SHP77 (cell line): ENCODE measurements around the gene KRTAP10-7.
A peak's percentile ranks its signal among the peaks of the same experiment; 100 is the strongest.
"Not testable (repeated sequence)": the region's sequence is repeated elsewhere in the genome, so short reads cannot be mapped to it uniquely, and the experiment has no call there.

ENCODE experiments used
- DNase-seq, 2 experiments: peaks; one replicate each; lab custom pipeline; 2025; lab: John Stamatoyannopoulos, UW

The KRTAP10-7 gene

DNA sequence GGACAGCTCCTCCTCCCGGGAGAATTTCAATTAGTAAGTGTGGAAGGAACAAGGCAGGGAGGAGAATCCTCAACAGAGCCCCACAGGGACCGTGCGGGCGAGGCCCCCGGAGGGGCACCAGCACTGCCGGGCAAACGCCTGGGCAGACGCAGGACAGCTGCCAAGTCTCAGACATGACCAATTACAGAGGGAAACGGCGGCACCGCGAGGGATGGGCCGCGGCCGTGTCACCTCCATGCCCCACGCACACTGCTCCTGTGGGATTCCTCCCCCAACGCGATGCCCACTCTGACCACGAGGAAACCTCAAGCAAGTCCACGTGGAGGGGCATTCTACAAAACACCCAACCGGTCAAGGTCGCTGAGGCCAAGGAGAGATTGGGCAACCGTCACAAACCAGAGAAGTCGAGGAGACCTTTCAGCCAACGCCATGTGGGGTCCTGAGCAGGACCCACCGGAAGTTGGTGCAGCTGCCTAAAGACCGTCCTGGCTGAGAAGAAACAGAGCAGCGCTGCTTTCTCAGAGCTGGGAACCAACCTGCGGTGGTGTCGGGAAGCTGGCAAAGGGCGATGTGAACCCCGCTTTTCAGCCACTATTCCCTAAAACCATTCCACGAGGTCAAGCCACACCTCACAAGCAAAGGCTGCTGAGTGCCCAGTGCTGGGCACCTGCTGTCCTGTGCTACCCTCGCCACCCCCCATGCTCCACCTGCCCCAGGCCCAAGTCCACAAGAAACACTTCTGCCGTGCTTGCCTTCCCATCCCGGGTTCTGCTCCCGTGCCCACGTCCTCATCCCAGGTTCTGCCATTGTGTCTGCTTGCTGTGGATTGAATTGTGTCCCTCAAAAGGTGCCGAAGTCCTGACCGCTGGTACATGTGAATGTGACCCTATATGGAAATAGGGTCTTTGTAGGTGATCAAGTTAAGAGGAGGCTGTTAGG, 28.3 kb upstream of the KRTAP10-7 start:
- DNase-seq, result no peak

DNA sequence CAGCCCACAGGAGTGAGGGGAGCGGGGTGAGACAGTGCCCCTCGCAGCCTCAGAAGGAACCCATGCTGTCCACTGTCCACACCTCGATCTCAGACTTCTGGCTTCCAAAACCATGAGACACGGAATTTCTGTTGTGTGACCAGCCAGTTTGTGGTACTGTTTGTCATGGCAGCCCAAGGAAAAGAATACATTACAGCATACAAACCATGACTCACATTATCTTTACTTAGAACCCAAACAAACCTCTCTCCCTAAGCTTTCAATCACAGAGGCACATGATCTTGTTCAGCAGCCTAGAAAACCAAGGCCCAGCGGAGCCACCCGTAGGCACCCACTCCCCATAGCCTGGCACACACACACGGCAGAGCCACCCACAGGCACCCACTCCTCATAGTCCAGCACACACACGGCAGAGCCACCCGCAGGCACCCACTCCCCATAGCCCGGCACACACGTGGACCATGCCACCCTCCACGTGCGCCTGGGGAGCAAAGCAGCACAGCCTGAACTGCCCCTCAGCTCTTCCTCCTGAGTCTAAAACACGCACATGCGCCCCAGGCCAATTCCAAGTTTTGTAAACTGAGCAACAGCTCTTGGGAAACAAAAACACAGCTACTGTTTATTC, 27.3 kb upstream of the KRTAP10-7 start:
- no peak for DNase-seq

GRCh38 chr21:44573630-44574456, 26.6 kb upstream of the KRTAP10-7 start, which contains the start of gene KRTAP10-4:
KRTAP10-4 (plus strand) TSS chr21:44573729; CDS start chr21:44573759, 30 bp downstream.
- DNase-seq, result not testable (repeated sequence)

DNA sequence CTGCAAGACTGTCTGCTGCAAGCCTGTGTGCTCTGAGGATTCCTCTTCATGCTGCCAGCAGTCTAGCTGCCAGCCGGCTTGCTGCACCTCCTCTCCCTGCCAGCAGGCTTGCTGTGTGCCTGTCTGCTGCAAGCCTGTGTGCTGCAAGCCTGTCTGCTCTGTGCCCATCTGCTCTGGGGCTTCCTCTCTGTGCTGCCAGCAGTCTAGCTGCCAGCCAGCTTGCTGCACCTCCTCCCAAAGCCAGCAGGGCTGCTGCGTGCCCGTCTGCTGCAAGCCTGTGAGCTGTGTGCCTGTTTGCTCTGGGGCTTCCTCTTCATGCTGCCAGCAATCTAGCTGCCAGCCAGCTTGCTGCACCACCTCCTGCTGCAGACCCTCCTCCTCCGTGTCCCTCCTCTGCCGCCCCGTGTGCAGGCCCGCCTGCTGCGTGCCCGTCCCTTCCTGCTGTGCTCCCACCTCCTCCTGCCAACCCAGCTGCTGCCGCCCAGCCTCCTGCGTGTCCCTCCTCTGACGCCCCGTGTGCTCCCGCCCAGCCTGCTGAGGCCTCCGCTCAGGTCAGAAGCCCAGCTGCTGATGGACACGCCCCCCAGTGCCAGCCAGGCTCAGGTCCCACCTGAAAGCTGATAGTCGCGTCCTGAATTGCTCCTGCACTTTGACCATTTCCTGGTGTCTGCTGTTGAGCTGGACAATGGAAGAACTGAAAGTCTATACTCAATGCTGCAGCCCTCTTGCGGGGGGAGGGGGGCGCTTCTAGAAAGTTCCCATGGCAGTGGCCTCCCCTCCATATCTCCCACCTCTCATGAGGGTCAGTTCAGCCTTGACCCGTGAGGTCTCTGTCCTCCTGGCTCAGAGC, 25.7 kb upstream of the KRTAP10-7 start:
- DNase-seq, result peak; percentile 53 to 72

GRCh38 chr21:44575307-44576024, 24.9 kb upstream of the KRTAP10-7 start:
- no peak for DNase-seq

DNA sequence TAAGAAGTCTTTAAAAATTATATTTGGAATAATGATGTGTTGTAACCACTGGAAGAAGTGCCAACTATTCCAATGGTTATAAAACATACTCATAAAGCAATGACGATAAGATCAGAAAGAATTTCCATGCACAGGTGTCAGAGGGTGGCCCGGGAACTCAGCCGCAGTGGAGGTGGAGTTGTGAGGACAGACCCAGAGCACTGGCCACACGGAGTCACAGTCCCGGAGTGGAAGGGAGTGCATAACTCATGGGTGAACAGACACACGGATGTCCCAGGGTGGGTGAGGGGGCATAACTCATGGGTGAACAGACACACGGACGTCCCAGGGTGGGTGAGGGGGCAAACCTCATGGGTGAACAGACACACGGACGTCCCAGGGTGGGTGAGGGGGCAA, 24.4 kb upstream of the KRTAP10-7 start:
- no peak for DNase-seq

GRCh38 chr21:44578371-44579055, 21.9 kb upstream of the KRTAP10-7 start:
- no peak for DNase-seq

DNA sequence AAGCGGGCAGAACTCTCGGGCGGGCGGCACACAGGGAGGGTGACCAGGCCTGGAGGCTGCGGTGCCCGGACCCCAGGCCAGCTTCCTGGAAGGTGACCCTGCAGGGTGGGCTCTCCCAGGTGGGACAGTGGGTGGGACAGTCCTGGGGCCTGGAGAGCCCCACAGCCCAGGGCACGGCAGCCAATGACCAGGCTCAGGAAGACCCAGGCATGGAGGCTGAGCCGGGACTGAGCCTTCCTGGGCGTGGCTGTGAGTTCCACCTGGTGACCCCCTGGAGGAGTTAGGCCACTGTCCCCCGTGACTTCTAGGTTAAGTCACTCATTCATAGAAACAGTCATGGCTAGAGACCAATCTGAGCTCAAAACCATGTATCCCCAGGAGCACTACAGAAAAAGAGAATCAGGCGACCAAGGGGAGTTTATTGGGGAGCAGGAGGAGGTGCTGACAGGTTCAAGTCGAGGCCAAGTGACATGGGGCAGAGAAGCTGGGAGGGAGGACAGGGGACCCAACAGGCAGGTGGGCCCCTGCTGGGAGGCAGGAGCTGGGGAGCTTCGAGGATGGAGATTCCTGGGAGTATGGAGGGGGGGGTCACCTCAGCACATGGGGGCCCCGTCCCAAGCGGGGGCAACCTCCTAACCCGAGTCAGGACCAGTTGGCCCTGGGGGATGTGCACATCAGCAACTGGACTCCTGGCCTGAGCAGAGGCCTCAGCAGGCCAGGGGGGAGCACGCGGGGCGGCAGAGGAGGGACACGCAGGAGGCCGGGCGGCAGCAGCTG, 21.2 kb upstream of the KRTAP10-7 start:
- DNase-seq, result no peak

GRCh38 chr21:44579833-44580144, 20.6 kb upstream of the KRTAP10-7 start:
- DNase-seq, result no peak

DNA sequence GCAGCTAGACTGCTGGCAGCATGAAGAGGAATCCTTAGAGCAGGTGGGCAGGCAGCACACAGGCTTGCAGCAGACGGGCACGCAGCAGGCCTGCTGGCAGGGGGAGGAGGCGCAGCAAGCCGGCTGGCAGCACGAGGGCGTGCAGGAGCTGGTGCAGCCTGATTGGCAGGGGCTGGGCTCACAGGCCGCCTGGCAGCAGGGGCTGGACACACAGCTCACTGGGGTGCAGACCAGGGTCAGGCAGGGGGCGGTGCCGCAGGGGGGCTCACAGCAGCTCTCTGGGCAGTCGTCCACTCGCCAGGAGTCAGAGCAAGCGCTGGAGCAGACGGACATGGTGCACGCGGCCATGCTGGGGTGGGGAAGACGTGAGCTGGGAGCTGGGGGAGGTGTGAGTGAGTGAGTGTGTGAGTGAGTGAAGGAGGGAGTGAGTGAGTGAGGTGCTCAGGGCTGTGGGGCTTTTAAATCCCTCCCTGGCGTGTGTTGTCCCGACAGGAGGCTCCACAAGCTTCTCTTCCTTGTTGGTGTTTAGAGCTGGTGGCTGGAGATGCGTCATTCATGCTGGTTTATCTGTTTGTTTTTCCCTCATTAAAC, 20.1 kb upstream of the KRTAP10-7 start, which contains the start of gene KRTAP10-5:
KRTAP10-5 (minus strand) TSS at position 374 of the 591 bp plus-strand sequence; CDS start at position 348, 26 bp downstream.
- peak in 1 of 2 experiments; percentile 69 for DNase-seq

GRCh38 chr21:44581158-44581557, 19.2 kb upstream of the KRTAP10-7 start:
- no peak for DNase-seq

DNA sequence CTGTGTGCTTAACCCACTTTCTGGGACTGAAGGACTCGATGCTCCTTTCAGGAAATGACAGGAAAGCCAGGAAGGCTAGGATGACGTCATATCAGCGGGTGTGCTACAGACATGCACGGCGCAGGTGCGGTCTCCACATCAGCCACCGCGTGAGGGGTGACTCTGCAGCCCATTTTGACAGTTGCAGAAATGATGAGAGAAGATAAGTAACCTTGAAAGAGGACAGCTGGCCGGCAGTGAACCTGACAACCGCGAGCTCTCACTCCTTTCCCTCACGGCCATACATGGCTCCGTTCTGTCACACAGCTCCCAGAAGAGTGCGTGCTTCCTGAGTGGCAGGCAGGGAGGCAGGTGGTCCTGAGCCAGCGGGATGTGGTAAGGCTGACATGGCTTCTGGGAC, 18.3 kb upstream of the KRTAP10-7 start:
- DNase-seq, result peak; percentile 82 to 90

GRCh38 chr21:44583089-44583799, 17.2 kb upstream of the KRTAP10-7 start:
- no peak for DNase-seq

DNA sequence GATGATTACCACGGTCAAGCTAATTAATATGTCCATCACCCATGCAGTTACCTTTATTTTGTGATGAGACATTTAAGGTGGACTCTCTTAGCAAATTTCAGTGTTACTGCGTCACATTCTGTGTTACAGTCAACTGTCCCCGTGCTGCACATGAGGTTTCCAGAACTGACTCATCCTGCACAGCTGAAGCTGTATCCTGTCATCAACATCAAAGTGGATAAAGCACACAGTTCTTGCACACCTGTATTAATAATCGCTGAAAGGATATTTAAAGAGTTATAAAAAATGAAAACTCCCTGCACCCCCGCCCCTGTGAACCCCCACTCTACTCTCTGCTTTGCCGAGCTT, 16.6 kb upstream of the KRTAP10-7 start:
- DNase-seq, result peak; percentile 24 to 31

DNA sequence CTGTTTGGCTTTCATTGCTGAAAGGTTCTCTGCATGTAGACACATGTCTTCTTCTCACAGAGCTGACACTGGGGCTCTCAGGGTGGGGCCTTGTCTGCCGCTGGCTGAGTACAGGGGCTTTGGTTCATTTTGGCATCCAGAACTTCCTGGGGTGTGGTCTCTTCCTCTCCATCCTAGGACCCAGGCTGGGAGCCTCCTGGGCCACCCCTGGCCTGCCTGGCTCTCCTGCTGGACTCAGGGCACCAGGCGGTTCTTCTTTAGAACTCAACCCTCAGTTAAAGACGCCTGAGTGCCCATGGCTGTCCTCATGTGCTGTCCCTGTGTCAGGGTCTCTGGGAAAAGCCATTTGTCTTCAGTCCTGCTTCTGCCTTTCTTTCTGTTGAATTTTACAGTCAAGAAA, 14.5 kb upstream of the KRTAP10-7 start:
- DNase-seq, result no peak

GRCh38 chr21:44589094-44589493, 11.3 kb upstream of the KRTAP10-7 start:
- DNase-seq, result no peak

DNA sequence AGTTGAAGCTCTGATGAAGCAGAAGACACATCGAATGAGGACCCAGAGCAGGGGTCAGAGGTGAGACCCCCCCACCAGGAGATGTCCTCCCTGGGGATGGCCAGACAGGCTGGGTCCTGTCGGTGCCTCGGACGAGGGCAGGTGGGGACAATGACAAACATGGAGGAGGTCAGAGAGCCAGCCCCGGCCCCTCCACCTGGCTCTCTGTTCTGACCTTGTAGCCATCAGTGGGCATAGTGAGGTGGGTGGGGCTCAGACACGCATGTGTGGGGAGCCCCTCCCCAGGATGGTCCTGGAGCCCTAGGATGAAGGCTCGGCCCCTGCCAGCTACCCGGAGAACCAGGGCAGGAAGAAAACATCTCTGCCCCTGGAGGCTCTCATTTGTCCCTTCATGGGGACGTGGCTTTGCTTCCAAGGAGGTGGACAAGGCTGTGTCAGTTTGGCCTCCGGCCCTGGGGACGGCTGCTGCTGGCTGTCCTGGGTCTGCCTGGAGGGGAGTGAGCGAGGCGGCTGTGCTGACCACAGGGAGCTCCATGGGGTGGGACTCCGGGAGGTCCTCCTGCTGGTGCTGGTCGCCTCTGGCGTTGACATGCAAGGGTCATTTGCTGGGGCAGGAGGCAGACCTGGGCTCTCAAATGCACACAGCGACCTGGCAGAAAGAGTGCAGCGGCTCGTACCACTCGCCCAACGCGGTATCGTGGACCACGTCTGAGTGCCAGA, 10.7 kb upstream of the KRTAP10-7 start:
- no peak for DNase-seq

DNA sequence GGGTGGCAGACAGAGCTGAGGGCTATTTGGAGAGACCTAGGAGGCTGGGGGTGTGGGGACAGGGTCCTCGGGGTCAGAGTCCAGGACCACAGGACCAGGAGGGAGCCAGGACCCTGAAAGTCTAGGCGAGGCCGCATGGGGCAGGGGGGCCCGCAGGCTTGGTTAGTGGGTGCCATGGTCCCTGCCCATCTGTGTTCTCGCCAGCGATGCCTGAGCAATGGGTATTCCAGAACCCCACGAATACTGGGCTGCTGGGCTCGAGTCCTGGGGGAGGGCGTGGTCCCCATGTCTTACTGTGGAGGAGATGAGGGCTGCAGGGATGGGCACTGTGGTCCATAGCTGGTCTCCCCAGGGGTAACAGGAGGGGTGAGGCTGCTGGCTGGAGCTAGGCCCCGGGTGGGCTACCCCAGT, 10.1 kb upstream of the KRTAP10-7 start:
- no peak for DNase-seq
